HG02970 (cell line): ENCODE data around the gene HK1.
A peak's percentile ranks its signal among the peaks of the same experiment; 100 is the strongest.
"Not testable (repeated sequence)": the region's sequence is repeated elsewhere in the genome, so short reads cannot be mapped to it uniquely, and the experiment has no call there.

Source experiments
- ATAC-seq: cut with Tn5 transposase; IDR thresholded peaks from one replicate; pipeline ENCODE4 v1.9.1; 2021; ENCODE audit warnings: mild to moderate bottlenecking, moderate library complexity, moderate number of reproducible peaks; ENCODE audit not compliant: unreplicated experiment, low FRiP score

HK1 gene

DNA sequence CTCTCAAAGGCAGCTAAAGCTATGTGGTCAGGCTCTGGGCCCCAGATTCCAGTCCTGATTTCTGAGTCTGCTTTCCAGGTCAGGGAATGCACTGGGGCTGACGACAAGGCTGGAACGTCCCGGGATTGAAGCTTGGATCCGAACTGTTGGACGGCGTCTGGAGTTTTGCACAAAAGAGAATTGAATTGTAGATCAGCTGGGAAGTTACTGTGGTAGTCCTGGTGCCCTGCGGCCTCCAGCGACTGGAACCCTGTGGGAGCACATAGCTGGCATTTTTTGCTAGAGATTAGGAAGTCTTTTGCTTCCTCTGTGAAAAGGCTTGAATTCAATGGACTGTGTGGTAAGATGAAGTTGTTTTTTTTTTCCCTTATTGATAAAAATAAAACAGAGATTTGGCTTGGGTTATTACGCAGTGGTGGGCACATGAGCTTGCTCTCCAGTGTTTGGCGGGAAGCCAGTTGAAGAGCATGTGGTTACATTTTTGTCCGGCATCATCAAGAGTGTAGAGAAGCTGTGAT lies at the start of gene HK1:
Gene HK1 (plus strand): TSS at position 51 of the 518 bp plus-strand sequence.
- no peak for ATAC-seq

DNA sequence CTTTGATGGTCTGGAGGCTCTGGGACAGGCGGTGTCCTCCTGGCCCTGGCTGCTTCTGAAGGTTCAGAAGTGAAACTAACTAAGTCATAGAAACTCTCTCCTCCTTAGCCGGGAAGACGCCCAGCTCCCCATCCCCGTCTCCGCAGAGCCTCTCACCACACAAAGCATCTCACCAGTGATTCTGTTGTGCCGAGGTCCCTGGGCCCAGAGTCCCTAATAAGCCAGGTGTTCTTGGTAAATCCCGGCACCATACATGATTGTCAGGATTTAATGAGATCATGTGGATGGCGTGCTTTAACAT lies 48.7 kb upstream of the HK1 start:
- no peak for ATAC-seq

DNA sequence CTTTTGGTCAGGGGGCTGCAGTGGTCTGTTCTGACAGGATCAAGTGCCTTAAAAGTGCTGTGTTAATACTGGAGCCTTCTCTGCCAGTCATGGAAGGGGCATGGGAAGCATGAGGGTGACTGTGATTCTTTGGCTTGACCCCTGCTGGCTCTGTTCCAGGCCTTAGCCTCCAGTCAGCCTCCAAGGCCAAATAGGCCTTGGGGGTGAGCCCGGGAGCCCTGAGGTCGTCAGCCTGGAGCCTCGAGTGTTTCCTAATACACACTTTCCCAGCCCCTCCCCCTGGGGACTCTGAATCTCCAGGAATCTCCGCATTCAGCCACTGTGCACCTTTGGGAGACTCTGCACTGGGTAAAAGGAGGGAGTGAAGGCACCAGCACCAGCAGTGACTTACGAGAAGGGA lies 48.2 kb upstream of the HK1 start:
- no peak for ATAC-seq

DNA sequence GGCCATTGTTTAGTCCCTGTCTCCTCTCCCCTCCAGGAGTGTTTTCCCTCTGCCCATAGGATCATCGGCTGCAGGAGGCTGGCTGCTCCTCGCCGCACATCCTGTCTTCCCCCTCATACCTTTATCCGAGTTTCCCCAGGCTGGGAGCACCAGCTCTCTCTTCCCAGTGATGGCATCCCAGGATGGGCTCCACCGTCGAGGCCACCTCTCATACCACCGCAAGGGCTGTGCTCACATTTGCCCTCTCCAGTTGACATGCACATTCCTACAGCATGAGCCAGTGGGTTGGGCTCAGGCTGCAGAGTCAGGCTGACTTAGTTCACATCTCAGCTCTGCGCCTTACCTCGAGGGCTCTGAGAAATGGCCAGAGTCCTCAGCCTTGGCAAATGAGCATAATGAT lies 46.0 kb upstream of the HK1 start:
- no peak for ATAC-seq

DNA sequence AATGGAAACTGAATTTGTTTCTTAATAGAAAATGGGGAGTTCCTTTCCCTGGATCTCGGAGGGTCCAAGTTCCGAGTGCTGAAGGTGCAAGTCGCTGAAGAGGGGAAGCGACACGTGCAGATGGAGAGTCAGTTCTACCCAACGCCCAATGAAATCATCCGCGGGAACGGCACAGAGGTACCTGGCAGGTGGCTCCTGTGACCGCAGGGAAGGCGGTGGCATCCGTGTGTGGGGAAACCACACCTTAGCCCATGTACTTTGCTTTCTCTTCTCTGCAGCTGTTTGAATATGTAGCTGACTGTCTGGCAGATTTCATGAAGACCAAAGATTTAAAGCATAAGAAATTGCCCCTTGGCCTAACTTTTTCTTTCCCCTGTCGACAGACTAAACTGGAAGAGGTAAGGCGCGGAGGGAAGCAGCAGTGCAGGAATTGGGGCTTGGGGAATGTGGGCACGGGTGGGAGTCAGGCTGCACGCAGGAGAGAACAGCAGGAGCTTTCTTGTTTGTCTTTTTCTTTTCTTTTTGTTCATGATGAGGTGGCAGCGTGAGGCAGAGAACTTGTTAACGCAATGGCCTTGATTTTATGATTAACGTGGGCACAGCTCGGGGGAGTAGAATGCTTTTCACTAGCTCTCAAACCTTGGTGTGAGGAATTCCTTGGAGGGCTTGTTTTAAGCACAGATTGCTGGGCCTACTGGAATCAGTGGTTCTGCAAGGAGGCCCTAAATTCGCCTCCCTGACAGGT lies 45.4 kb upstream of the HK1 start:
- ATAC-seq = no peak

DNA sequence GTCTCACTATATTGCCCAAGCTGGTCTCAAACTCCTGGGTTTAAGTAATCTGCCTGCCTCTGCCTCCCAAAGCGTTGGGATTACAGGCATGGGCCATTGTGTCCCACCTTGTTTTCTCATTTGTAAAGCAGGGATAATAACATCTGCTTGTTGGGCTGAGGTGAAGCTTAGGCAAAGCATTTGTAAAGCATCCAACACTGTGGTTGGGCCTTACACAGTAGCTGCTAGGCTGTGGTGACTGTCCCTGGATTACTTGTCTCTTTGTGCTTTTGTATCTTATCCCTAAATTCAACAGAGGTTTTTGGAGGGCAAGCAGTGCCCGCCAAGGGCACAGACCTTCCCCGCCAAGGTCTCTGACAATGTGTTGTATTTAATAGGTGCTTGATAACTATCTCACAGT lies 43.8 kb upstream of the HK1 start:
- no peak for ATAC-seq

DNA sequence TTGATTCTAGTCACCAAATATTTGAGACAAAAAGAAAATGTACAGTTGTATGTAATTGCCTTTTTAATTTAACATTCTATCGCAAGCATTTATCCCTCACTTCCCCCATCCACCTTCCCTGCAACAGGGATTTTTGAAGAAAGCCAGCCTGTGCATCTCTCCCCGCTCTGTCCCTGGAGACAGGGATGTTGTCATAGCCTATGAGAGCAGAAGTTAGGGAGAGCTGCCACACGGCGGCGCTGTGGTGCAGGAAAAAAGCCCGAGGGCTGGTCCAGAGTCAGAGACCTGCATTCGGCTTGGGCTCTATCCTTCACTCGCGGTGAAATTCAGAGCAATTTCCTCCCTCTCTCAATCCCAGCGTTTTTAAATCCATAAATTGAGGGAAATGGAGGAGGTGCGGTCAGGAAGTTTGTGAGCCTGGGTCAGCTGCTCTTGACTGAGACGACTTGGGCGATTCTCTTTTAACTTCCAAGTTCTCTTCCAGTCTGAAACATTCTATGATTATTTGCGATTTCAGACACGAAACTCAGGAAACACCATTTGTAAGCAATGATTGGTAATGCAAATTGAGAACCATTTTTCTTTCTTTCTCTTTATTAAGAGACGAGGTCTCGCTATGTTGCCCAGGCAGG lies 40.7 kb upstream of the HK1 start:
- peak; percentile 55 for ATAC-seq

DNA sequence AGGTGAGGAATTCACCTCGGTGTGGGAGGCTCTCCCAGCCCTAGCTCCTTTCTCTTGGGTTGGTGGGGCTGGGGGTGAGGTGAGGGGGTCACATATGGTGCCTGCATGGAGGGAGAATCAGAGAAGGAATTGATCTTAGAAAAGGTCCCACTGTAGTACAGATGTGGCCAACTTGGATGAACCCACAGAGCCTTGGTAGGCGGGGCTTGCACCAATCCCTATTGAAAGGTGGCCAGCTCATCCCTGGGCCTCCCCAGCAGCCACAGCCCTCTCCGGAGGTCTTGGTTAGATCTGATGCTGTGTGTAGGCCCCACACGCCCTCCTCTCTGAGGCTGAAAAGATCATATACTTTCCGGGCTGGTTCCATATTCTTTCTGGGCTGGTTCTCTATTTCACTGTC lies 39.2 kb upstream of the HK1 start:
- no peak for ATAC-seq

DNA sequence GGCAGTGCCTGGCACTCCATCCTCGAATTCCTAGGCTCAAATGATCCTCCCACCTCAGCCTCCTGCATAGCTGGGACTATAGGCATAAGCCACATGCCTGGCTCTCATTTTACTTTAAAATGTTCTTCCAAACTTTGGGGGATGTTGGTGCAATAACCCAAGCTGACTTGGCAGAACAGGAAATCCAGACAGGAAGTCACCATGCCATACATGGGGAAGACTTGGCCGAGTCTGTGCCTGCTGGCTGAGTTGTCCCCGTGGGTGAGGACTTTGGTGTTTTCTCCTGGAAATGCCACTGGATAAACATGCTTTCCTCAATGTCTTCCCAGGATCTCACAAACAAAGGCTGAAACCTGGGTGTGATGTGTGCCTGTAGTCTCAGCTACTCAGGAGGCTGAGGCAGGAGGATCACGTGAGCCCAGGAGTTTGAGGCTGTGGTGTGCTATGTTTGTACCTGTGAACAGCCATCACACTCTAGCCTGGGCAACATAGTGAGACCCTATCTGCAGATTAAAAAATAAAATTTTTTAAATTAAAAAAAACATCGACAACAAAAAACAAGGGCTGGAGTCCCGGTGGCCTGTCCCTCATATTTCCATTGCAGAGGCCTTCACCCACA lies 38.4 kb upstream of the HK1 start:
- no peak for ATAC-seq

DNA sequence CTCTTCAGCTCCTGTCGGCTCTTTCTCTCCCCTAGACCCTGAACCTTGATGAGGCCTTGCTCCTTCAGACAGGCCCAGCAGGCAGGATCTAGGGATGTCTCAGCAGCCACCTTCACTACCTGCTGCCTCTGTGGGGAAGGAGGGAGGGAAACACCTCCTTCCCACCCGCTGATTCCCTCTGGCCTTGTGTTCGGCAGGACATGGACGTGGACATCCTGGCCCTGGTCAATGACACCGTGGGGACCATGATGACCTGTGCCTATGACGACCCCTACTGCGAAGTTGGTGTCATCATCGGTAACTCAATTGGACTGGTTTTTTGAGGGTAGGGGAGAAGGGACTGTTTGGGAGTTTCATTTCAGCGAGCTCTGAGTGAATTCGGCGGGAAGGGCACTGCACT lies 37.8 kb upstream of the HK1 start:
- ATAC-seq = no peak

DNA sequence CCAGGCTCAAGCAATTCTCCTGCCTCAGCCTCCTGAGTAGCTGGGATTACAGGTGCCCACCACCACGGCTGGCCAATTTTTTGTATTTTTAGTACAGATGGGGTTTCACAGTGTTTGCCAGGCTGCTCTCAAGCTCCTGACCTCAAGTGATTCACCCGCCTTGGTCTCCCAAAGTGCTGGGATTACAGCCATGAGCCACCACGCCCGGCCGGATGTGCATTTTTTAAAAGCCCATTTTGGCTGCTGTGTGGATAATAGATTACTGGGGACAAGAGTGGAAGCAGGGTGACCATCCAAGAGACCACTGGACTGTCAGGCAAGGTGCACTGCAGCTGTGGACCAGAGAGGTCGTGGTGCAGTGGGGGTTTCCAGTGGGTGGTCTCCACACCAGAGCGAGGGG lies 36.7 kb upstream of the HK1 start:
- no peak for ATAC-seq

DNA sequence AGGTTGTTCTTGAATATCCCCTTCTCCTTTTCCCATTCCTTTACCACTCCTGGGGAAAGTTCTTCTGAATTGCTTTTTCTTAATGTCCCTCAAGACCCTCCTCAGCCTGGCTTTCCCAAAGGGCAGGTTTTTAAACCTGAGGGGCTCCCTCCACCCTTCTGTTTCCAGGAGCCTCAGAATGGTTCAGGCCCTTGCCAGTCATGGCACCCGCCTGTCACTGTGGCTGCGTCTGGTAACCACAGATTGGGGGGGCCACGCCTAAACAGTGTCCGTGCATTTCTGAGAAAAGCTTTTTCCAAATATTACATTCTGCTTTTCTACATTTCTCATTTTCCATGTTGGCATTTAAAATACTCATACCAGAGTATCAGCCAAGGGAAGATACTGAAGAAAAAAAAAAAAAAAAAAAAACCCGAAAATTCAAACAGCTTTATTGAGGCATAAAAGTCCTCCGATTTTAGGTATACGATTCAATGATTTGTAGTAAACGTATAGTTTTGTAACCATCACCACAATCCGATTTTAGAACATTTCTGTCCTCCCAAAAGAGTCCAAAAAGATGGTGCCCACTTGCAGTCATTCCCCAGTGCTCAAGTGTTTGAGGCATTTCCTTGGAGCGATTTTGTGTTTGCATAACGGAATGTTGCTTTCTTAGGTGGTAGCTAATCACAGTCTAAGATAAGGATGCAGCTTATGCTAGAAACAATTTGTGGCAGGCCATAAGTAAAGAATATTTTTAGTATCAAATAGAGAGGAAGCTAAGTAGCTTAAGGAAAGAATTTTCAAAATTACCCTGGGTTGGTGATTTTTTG lies 36.0 kb upstream of the HK1 start:
- ATAC-seq = no peak

DNA sequence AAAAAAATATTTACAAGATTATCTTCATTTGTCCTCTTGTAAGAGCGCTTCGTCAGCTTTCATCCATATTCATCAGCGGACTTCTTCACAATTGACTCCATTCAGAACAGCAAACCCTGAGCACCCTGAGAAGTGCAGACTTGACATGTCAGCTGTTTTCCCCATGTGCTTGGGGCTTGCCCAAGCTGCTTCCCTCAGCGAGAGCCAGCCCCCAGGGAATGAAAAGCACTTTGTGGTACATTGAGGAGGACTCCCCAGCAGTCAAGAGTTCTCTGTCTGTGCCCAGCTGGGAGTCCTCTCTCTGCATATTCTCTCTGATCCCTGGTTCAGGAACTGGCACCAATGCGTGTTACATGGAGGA lies 35.5 kb upstream of the HK1 start:
- ATAC-seq = no peak

DNA sequence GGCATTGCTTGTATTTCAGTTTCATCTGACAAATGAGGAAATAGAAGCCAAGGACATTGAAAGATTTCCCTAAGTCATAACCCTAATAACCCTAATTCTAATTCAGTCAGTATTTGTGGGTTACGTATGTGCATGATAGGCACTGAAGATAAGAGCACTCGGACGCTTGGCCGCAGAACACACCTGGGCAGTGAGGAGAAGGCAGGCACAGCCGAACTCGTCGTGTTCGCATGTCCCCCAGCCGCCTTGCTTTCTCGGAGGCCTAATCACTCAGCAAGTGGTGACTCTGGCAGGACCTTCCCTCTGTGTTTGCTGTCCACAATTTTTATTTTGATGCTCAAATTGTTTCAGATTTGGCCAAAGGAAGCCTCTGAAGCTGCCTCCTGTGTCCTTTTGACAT lies 34.5 kb upstream of the HK1 start:
- ATAC-seq = no peak

DNA sequence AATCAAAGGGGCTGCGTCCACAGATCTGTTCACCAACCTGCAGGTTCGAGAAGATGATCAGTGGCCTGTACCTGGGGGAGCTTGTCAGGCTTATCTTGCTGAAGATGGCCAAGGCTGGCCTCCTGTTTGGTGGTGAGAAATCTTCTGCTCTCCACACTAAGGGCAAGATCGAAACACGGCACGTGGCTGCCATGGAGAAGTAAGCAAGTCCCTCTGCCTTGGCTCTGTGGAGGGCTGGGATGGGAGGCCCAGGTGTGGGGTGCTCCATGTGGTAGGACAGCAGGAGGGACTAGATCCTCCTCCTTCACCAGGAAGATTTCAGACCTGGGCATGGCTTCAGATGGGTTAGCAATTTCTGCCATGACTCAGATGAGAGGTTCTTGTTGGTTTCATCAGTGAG lies 32.3 kb upstream of the HK1 start:
- no peak for ATAC-seq

DNA sequence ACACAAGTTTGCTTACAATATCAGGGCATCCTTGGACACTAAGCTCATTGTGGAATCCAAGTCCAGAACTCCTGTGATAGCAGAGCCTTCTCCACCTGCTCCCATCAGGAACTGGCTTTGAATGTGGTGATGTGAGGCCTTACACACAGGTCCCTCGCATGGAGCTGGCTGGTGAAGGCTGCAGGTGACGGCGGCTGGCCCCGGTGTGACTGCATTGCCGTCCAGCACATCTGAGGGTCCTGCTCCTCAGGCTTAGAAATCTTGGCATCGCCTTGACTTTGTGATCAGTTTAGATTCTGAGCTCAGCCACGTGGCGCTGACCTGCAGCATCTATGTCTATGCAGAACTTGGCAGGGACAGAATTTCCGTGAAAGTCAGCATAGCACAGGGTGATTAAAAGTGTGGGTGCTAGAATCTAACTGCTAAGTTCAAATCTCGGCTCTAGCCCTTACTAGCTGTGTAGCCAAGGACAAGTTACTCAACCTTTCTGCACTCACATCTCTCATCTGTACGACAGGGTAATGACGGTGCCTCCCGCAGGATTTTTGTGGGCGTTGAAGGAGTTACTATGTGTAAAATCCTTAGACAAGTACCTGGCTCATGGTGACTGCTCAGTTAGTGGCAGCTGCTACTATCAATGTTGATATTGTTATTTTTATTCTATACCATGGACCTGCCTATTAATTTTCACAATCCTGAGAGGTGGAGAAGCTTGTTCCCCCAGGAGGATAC lies 31.5 kb upstream of the HK1 start:
- ATAC-seq = no peak

DNA sequence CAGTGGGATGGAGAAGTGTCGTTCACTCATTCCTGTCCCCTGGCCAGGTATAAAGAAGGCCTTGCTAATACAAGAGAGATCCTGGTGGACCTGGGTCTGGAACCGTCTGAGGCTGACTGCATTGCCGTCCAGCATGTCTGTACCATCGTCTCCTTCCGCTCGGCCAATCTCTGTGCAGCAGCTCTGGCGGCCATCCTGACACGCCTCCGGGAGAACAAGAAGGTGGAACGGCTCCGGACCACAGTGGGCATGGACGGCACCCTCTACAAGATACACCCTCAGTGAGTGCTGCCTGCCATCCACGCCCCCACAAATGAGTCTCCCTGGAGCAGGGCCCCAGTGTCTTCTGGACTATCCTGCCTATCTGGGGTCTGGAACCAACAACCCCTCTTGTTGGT lies 31.0 kb upstream of the HK1 start:
- no peak for ATAC-seq

DNA sequence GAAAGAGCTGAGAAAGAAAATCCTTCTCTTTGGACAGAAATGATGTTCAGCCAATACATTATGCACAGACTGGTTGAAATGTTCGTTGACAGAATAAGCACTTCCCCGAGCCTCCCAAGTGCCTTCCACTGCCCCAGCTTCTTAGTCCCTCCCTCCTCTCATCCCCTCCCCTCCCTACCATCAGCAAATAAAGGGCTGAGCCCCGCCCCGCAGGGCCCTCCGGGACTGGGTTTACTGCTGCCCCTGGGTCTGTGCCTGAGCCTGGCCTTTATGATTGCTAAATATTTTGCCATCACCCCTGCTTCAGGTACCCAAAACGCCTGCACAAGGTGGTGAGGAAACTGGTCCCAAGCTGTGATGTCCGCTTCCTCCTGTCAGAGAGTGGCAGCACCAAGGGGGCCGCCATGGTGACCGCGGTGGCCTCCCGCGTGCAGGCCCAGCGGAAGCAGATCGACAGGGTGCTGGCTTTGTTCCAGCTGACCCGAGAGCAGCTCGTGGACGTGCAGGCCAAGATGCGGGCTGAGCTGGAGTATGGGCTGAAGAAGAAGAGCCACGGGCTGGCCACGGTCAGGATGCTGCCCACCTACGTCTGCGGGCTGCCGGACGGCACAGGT lies 30.1 kb upstream of the HK1 start:
- ATAC-seq = no peak

DNA sequence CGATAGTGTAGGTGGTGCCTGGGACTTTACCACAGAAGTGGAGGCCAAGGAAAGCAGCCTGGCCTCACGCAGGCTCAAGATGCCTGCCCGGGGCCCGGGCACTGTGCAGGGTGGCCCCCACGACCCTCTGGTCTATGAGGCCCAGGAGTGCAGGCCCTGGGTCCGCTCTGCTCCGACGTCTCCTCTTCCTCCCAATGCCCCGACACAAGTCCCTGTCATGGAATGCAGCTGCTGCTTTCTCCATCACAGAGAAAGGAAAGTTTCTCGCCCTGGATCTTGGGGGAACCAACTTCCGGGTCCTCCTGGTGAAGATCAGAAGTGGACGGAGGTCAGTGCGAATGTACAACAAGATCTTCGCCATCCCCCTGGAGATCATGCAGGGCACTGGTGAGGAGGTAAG lies 28.3 kb upstream of the HK1 start:
- no peak for ATAC-seq

DNA sequence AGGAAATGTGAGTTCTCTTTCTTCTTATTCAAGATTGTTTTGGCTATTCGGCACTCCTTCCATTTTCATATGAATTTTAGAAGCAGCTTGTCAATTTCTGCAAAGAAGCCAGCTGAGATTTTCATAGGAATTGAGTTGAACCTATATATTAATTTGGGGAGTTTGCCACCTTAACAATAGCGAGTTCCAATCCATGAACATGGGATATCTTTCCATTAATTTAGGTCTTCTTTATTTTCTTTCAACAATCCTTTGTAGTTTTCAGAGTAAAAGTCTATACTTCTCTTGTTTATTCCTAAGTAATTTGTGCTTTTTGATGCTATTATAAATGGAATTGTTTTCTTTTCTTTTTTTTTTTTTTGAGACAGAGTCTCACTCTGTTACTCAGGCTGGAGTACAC lies 26.9 kb upstream of the HK1 start:
- ATAC-seq = not testable (repeated sequence)
